GM18870 (cell line): ENCODE measurements around the gene SPRN.
"Not testable (repeated sequence)": the region's sequence is repeated elsewhere in the genome, so short reads cannot be mapped to it uniquely, and the experiment has no call there.

ENCODE experiments used
- ATAC-seq: cut with Tn5 transposase; IDR thresholded peaks from one replicate; pipeline ENCODE4 v1.9.1; 2021; ENCODE audit warnings: moderate library complexity; ENCODE audit not compliant: unreplicated experiment

SPRN gene, protein sequence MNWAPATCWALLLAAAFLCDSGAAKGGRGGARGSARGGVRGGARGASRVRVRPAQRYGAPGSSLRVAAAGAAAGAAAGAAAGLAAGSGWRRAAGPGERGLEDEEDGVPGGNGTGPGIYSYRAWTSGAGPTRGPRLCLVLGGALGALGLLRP

DNA sequence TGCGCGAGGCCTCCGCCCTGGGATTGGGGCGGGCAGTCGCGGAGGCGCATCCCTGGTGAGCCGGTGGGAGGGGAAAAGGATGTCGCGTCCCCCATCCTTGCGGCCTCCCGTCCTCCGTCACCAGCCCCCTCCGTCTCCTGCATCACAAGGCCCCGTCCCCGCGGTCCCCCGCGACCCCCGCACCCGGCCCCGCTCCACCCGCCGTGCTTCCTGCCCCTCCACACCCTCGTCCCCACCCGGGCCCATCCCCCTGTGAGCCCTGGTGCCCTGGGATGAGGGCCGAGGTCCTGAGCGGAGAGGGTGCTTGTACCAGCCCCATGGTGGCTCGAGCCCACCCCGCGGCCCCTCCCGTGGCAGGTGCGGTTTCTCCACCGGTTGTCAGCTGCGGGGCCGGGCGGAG, at the start of gene SPRN:
Gene SPRN (minus strand): TSS at position 25 of the 400 bp plus-strand sequence. CDS start 944 bp downstream, outside the sequence.
- ATAC-seq, result not testable (repeated sequence)

GRCh38 chr10:133474027-133474426, 49.6 kb upstream of the SPRN start:
- no peak for ATAC-seq

DNA sequence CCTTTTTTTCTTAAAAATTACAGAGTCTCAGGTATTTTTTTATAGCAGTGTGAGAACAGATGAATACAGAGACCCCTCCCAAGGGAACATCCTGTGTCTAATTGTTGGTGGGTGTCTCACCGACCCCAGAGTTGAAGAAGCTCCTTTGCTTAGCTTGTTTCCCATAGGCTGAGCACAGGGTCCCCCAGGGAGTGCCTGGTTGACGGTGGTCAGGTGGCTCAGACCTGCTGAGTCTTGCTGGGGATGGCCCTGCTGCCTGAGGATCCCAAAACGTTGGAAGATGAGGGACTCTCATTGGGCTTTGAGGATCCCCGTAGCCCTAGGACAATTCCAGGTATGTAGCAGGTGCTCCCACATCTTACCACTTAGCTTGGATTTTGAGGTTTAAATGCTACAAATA, 48.8 kb upstream of the SPRN start:
- ATAC-seq, result no peak

- ATAC-seq, result no peak
Observed at GRCh38 chr10:133471300-133472109, 47.1 kb upstream of the SPRN start.

DNA sequence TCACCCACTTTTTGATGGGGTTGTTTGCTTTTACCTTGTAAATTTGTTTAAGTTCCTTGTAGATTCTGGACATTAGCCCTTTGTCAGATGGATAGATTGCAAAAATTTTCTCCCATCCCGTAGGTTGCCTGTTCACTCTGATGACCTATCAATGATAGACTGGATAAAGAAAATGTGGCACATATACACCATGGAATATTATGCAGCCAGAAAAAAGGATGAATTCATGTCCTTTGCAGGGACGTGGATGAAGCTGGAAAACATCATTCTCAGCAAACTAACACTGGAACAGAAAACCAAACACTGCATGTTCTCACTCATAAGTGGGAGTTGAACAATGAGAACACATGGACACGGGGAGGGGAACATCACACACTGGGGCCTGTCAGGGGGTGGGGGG, 44.8 kb upstream of the SPRN start:
- ATAC-seq, result not testable (repeated sequence)

- no peak for ATAC-seq
Observed at GRCh38 chr10:133467286-133467911, 43.0 kb upstream of the SPRN start.

DNA sequence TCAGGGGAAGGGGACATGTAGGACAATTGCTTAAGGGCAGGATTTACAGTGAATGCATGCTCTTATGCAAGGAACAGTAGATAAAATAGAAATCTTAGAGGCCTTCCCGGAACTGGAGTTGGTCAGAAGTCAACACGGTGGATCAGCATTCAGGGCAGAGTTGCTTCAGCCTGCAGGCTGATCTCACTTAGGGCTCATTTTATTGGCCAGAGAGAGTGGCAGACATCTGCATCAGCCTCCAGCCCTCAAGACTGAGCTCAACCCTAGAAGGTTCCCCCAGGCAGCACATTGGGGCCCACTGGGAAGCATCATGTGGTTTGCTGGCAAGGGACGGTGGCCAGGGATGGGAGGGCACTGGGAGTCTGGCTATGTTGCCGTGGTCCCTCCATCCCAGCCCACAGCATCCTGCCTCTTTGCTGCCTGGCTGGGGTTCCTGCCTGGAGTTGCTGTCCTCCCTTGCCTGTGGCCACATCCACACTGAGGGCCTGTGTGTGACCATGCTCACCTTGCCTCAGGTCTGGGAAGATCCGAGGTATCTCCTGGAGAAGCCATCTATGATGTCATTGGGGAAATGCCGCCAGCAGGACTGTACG, 42.4 kb upstream of the SPRN start:
- no peak for ATAC-seq

GRCh38 chr10:133465950-133466474, 41.6 kb upstream of the SPRN start:
- ATAC-seq, result no peak

- ATAC-seq, result no peak
Observed at GRCh38 chr10:133465191-133465949, 40.9 kb upstream of the SPRN start.

DNA sequence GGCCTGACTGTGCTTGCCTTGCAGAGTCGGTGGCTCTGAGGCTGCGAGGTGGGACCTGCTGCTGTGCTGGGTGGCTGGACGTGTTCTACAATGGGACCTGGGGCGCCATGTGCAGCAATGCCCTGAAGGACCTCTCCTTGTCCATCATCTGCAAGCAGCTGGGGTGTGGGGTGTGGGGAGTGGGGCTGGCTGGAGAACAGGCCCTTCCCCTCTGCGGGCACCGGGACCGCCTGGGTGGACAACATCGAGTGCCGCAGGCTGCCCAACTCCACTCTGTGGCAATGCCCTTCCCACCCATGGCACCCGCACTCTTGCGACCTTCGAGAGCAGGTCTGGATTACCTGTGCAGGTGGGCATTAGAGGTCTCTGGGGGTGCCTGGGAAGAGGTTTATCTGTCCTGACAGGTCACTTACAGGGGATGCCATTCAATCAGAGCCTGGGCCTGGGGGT, 40.2 kb upstream of the SPRN start:
- ATAC-seq, result no peak

DNA sequence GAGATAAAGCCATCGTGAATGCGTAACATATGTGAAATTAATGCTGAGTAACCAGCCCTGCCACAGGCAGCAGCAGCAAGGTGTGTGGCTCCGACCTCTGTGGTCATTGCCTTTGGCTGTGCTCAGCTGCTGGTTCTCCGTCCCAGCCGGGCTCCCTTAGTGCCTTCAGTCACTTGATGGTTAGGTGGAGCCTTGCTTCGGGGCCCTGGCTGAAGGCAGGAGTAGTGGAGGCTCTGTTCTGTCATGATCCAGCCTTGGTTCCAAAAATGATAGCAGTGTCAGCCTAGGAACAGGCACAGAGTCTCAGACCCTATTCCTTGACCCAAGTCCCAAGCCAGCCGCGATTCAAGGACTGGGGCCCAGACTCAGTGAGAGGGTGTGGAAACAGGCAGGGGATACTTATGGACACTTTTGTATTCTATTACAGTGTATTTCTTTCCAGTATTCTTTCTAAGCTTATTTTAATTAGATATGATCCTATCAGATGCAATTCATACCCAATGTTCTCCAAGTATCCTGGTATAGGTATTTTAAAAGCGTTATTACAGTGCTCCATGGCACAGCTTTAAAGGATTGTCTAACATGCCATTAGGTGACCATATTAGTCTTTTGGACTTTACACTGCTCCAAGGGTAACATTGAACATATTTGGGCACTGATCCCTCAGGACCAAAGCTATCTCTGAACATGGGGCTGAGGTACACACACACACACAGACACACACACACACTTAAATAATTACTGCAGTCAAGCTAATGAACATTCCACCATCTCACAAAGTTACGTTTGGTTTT, 38.3 kb upstream of the SPRN start:
- no peak for ATAC-seq

- no peak for ATAC-seq
Observed at GRCh38 chr10:133461841-133462240, 37.4 kb upstream of the SPRN start.

GRCh38 chr10:133461027-133461426, 36.6 kb upstream of the SPRN start:
- no peak for ATAC-seq

DNA sequence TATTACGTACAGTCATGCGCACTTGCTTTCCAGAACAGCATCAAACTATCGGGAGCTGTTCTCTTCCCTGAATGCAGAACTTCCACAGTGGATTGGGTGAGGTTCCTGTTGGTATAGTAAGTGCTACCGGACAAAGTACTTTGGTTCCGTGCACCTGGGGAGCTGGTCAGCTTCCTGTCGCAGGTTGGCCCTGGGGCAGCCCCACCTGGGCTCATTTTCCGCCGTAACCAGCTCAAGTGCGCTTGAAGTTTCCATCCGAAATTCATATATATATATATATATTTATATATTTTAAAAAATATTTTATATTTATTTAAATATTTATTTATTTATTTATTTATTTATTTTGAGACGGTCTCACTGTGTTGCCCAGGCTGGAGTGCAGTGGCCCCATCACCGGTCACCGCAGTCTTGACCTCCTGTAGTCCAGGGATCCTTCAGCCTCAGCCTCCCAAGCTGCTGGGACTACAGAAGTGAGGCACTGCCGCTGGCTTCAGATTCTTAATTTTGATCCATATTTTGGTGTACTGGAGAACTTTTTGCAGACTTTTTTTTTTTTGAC, 35.9 kb upstream of the SPRN start:
- ATAC-seq, result no peak

DNA sequence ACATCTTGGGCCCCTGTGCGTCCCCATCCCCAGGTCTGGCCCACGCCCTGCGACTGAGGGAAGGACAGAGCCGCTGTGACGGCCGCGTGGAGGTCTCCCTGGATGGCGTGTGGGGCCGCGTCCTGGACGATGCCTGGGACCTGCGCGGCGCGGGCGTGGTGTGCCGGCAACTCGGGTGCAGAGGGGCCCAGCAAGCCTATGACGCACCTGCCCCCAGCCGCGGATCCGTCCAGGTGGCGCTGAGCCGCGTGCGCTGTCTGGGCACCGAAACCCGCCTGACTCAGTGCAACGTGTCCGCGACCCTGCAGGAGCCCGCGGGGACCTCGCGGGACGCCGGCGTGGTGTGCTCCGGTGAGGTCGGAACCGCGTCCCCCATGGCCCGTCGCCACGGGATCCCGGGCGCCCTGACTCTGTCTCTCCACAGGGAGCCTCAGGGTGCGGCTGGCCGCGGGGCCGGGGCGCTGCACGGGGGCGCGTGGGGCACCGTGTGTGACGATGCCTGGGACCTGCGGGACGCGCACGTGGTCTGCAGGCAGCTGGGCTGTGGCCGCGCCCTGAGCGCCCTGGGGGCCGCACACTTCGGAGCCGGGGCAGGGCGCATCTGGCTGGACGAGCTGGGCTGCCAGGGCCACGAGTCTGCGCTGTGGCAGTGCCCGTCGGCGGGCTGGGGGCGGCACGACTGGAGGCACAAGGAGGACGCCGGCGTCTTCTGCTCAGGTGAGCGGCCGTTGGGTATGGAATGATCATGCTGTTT, 35.2 kb upstream of the SPRN start:
- ATAC-seq, result no peak

- no peak for ATAC-seq
Observed at GRCh38 chr10:133458710-133459453, 34.5 kb upstream of the SPRN start.

- no peak for ATAC-seq
Observed at GRCh38 chr10:133458021-133458709, 33.7 kb upstream of the SPRN start.
